GM21515 (cell line): ENCODE results near the gene BCL2.

ENCODE experiments used
- ATAC-seq: cut with Tn5 transposase; IDR thresholded peaks from one replicate; pipeline ENCODE4 v1.9.1; 2021; ENCODE audit not compliant: unreplicated experiment

BCL2 gene

DNA sequence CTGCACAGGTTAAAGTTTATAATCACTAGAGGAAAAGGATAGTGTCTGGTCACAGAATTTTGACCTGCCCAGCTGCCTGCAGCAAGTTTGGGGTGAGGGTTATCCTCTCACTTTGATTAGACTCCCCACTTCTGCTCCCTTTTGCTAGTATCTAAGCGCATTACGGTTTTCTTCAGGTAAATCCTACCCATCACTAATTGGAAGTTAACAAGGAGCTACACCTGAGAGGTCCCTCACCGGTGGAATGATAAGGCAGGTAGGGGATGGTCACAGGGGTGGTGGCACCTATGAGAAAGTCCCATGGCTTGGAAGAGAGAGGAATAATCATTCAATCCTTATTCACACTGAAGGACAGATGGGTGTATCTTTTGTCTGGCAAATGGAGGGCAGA, 7.6 kb downstream of the BCL2 start:
- ATAC-seq = no peak

DNA sequence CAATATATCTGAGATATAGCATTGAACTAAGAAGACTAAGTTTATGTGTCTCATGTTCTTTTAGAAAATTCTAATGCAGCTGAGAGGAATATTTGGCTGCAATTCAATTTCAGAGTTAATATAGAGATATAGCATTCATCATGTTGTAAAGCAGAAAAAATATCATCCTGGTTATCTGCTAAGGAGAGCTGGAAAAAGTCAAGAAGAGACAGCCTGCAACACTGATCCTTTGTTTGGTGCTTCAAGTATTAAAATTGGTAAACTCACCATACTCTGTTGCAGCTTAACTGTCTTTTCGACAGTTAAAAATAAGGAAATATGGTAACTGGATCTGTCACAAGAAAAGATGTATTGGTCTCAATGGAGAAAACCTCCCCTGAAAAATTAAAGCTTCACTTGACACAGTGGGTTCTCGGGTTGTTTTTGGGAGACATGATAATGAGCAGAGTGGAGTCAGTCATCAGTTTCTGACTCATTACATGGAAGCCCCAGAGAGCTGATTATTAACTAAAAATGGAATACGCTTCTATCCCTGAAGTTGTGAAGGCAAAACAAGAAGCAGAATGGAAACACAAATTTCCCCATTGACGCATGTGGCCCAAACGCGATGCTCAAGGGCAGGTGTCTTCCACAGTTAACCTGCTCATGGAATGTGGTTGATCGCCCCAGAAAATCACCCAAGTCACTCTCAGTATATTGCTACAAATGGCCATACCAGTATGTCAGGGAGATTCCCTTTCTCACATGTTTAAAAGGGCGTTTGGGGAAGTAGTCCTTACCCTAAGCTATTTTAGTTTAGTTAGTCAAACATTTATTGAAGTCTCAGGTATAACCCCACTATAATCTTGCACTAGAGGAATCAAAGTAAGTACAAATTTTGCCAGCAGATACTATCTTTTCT, 8.2 kb downstream of the BCL2 start:
- ATAC-seq = peak; percentile 55

DNA sequence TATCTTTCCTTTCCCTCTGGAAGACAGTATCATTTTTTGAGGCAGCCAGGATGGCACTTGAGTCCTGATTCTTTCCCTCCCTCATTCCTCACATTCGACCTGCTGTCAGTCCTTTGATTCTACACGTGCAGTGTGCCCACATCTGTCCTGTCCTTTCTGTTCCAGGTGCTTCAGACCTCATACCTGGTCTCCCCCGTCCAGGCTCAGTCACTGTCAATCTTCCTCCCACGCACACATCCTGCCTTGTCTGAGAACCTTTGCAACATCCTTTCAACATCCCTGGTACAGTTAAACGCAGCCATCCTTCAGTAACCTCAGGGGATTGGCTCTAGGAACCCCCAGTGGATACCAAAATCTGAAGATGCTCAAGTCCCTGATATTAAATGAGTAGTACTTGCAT, 10.1 kb downstream of the BCL2 start:
- no peak for ATAC-seq

DNA sequence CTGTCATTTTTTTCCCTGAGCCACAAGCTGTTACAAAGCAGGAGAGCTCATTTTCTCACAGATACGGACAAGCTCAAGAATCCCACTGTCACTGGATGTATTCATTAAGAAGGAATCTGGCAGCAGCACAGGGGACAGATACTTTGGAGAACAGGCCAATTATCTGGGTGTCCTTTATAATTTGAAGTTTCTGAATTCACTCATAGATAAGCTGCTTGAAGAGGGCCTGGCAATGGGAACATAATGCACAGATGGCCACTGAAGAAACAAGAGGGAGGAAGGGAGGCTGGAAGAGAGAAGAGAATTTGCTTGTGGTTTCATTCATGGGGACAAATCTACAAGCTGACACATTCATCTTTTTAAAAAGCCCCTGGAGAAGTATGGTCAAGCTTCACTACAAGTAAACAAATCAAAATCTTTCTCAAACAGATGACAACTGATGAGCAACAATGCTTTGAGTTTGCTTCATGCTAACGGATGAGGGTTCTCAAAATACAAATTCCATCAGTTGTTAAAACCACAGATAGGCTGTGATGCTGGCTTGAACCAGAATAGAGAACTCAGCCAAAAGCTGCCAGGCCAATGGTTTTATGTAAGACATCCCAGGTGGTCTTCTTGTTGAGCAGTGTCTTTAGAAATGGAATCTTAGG, 11.9 kb downstream of the BCL2 start:
- ATAC-seq = no peak

DNA sequence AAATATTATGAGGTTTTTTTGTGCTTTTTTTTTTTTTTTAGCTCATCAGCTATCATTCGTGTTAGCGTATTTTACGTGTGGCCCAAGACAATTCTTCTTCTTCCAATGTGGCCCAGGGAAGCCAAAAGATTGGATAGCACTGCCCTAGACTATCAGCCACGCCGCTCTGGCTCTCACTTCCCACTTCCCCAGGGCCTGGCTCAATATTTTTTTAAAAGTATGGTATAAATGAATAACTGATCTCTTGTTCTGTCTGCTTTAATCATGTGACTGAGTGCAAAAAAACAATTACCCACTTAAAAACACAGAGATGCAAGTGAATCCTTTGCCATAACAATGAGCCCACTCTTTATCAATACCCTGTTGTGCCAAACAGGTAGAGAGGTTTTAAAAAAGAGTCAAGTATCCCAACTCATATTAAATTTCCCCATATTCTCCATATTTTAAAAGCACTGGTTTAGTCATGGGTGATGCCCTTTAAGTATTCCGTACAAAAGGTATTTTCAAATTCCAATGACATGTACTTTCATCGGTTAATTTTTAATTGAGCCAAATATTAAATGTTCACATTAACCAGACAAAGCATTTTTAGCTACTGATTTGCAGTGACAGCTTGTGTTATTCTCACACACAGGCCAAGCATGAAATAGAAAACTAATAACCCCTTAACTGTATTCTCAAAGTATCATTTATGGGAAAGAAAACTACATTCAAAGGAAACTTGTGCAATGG, 12.6 kb downstream of the BCL2 start:
- no peak for ATAC-seq

DNA sequence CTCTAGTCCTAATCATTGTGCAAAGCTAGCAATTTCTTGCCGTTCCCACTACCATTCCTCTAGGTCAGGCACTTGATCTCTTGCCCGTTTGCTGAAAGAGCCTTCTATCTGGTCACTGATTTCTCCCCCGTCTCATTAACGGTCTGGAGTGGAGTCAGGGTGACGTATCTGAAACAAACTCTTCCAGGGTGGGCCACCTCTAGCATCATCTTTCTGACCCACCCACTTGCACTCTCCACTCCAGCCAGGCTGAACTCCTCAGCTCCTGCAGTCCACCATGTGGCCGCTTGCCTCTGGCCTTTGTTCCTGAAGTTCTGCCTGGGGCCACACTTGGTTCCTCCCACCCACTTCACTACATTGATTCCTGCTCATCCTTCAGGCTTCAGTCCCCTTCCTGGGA, 13.3 kb downstream of the BCL2 start:
- ATAC-seq = no peak

DNA sequence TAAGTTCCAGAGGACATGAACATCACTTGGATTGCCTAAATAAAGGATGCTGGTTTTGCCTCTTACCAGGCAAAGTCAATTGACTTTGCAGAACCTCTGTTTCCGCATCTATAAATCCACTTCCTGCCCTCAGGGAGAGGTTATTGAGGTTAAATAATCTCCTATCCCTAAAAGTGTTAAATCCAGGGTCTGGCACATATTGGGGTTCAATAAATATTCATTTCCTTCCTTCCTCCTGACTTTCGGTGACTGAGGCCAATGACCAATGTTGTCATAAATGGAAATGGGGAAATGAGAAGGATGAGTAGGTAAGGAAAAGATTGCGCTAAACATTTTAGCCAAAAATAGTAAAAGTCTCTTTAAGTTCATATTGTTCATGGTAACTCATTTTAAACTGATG, 16.0 kb downstream of the BCL2 start:
- no peak for ATAC-seq

DNA sequence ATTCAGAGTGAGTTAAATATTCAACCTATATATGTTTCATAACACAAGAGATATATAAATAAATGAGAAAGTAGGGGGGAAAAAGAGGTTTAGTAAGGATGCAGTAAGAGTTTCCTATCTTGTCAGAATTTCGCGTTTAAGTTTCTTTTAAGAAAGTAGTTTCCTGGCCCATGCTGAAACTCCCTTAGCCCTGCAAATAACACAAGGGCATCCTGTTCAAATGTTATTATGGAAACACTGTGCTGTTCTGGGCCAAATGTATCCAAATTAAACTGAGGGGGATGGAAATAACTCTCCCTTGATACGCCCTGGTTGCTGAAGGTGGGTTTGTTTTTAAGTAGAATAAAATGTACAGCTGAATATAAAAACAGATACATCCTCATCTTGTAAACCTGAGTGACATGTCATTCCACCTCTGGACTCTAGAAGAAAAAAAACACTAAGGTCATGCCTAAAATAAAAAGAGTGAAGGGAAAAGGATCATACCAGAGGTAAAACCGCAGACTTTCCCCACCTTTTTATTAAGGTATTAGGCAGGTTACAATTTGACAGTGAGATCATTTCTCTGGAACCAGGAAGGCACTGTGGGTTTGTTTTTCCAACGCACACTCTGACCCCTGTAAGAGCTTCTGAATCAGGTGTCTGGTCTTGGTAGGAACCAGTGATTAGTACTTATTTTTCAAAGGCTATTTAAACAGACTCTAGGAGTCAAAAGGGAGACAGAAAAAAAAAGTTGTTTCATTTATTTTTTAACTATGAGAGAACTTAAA, 16.7 kb downstream of the BCL2 start:
- ATAC-seq = no peak

DNA sequence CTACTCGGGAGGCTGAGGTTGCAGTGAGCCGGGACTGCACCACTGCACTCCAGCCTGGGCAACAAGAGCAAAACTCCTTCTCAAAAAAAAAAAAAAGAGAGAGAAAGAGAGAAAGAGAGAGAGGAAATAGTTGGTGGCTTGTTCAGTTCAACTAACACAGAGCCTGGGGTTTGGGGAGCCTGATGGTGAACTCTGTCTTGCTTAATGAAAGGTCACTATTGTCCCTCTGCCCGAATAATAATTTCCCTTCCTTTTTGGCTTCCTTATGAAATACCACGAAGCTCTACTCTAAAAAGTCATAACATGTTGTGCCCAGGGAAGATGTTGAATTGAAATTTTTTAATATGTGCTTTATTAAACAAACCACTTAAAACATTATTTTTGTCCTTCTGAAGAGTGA, 17.3 kb downstream of the BCL2 start:
- no peak for ATAC-seq

DNA sequence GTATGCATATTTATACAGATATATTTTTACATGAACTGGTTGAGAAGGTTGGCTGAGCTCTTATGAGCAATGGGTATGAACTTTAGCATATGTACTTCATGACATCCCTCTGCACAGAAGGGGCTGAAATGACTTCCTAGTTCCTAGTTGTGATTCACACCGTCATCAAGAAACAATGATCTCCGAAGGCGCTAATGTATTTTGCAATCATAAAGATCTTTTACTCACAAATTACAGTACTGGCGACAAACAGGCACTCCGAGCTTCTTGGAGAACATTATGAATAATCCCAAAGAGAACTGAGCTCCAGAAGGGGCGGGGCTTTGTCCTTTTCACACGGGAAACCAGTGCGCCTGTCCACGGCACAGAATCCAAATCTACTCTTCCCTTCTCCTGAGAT, 18.1 kb downstream of the BCL2 start:
- ATAC-seq = no peak

DNA sequence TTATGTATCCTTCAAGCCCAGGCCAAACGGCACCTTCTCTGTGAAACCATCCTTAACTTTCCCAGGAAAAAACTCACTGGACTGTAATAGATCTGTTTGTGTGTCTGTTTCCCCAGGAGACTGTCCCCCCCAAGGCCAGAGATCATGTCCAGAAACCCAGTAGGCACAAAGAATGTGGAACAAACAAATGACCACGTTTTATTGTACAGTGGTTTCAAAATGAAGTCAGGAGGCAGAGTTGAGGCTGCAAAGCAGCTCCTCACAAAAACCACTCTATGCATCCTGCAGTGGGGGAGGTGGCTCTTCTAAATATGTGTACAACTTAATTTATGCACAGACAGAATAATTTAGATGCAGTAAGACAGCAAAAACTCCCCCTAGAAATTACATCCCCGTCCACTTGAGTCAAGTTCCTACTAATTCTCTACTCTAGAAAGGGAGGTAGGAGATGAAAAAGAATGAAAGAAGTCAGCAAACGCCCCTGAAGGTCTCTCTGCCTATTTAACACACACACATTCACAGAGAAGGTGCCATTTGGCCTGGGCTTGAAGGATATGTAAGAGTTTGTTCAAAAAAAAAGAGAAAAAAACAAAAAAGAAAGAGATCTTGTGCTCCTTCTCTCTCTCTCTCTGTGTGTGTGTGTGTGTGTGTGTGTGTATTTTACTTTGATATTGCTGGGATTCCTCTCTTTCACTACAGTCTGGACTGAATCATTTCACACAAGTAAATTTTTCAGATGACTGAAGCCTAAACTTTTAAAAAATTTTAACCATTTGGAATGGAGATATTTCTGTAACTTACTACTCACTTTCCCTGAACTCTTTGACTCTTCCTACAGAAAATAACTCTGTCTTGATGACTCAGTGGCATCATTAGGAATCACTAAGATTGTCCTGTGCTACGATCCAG, 19.5 kb downstream of the BCL2 start:
- ATAC-seq = peak; percentile 65

DNA sequence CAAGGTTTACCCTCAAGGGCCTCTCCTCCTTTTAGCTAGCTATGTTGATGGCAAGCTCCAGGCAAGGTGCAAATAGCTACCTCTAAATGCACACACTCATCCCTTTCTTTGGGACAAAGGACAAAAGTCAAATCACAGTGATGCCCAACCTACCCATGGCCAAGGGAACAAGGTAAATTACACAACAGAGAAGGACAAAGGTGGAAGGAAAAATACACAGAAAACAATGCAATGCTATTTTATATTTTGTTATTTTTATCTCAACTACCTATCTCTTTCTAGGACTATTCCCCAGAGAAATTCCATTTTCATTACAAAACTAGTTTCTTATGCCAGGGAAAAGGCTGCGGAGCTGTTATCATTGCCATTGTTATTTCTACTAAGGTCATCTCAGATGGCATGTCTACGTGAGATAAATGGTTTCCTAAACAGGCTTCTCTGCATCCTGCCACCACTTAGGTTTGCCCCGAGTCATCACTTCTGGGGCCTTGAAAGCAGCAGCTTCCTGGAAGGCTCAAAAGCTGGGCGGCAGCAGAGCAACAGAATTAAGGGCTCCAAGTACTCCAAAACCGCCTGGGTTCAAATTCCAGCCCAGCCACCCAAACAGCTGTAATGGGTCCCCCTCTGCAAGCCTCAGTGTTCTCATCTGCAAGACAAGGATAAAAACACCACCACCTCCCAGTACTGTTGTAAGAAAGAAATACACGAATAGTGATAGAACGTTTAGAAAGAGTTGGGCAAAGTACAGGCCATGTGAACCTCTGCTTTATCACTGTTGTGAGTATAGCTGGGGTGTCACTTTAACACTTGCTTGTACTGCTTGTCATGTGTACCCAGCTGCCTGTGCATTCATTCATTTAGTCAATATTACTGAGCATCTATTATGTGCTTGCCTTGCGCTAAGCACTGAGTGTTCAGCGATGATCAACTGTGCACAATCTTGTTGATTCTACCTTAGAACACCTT, 20.9 kb downstream of the BCL2 start:
- ATAC-seq = no peak

DNA sequence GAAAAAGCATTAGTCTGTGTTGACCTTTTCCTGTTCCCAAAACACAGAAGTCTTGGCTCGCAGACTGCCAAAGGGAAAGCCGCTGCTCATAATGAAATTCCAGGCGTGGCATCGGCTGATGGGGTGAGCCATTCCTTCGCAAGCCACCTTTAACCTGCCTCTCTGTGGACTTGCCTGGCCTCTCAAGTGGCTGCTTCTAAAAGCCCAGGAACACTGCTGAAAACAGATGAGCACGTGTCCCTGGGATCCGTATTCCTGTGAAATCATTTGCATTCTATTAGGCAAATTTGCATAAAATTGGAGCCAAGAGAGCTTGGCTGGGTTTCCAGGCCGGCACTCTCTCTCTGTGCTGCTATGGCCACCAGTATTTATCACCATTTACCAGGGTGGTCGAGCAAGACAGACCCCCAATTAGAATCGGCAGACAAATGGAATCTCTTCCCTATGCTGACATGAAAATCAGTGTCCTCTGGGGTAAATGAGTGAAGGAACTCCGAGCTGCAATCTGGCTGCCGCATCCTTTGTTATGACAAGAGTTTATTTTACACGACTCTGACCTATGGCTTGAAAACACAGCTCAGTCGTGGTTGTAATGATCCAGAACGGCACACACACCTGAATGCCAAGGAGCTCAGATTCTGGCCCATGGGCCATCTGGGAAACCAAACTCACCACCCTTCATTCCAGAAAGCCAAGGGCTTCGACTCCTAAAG, 21.7 kb downstream of the BCL2 start:
- no peak for ATAC-seq

DNA sequence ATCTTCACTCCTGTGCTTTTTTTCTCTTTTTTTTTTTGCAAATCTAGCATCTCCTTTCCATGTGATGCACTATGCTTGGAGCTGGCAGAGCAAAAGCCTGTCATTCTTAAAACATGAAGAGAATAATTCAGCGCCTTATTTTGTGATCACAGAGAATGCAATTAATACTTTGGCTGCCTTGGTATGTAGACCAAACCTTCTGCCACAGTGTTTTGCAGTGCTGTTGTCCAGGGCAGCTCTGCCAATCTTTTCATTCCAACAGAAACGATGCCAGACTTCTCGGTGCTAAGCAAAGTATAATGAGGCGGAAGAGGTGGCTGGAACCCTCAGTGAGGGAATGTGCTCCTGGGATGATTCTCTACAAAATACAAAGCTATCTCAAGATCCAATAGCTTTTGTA, 25.6 kb downstream of the BCL2 start:
- ATAC-seq = no peak

DNA sequence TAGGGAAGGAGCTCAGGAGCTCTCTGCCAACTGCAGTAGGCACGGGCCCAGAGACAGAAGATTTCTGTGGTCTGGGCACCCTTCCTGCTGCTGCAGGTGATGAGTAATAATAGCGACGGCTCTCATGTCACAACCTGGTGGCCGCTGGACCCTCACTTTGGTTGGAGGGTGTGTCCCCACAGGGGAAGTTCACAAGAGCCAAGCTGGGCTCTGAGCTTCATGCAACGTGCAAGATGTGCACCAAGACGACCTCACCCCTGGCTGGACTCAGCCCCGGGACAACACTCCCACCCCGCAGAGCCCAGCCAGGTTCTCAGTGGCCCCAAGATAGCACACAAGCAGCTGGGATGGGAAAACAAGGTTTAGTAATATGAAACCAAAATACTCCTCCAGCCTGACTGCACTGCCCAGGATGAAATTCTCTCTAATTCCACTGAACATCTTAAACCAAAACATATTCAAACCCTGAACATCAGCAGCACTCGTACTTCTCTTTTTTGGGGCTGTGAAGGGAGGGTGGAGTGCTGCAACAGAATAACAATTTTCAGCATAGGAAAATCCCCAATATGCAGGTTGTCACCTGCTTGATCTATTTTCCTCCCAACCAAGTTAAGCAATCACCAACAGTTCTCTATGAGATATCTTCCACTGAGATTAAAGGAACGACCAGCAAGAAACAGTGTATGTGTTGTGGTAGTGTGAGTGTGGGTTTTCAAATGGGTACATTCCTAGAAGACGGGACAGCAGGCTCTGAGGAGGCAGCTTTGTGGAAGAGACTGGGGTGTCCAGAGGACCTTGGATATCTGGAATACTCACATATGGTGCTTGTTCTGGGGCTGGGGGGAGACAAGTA, 26.5 kb downstream of the BCL2 start:
- peak; percentile 49 for ATAC-seq

DNA sequence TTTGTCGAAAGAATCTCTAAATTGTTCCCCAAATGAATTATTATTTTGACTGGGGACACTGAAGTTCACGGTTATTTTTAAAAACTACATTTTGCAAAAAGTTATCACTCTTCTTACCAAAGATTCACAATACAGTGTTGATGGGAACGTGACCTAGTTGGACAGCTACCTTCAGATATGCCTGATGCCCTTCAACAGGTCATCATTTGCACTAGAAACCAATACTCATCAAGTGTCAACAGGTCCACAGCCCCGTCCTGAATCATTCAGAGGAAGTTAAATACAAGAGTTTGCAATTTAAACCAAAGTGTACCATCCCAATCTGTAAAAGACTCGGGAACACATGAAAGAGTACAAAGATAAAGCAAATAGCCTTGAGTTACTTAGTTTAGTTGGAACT, 28.3 kb downstream of the BCL2 start:
- ATAC-seq = no peak

DNA sequence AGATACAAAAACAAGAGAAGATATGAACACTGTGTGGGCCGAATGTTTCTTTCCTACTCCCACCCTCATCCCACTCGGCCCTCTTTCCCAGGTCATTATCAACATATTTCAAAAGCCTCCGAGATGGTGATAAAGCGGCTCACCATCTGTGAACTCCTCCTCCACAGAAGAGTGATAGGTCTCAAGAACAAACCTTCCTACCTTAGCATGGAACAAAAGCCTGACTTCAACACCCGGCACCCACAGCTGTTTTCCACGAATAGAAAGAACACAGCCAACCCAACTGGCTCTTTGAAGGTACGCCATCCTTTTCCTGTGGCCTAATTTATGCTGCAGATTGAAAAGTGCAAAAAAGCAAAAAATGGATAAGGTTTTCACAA, 28.8 kb downstream of the BCL2 start:
- no peak for ATAC-seq
